PFSK-1 (cell line): ENCODE measurements around the gene WDFY2.

Source experiments
- FOXP2 ChIP-seq: optimal IDR thresholded peaks from 2 replicates; pipeline ENCODE3; 2011; ENCODE audit warnings: borderline replicate concordance, control low read depth, inconsistent platforms; ENCODE audit not compliant: insufficient read depth; ENCODE audit errors: extremely low read length, extremely low read depth
- POLR2AphosphoS5 ChIP-seq: IDR thresholded peaks from 2 replicates; pipeline ENCODE4 v1.6.1; 2012; ENCODE audit warnings: low read depth, mild to moderate bottlenecking, control low read depth, low read length, moderate library complexity
- REST ChIP-seq, 2 experiments: IDR thresholded peaks; 2 replicates each; pipeline versions ENCODE4 v1.6.1 to v1.8.0; 2011 to 2012; ENCODE audit warnings: low read depth in 2 of 2, low read length in 2 of 2, control low read depth in 1 of 2, inconsistent platforms in 1 of 2, mild to moderate bottlenecking in 1 of 2, moderate library complexity in 1 of 2; ENCODE audit not compliant: insufficient read depth in 1 of 2
- SIN3A ChIP-seq: IDR thresholded peaks from 2 replicates; pipeline ENCODE4 v1.6.1; 2012; ENCODE audit warnings: mild to moderate bottlenecking, low read length, moderate library complexity, borderline replicate concordance; ENCODE audit not compliant: insufficient read depth
- TAF1 ChIP-seq: IDR thresholded peaks from 2 replicates; pipeline ENCODE4 v1.6.1; 2012; ENCODE audit warnings: low read length, control low read depth, borderline replicate concordance; ENCODE audit not compliant: insufficient read depth

WDFY2 gene

GRCh38 chr13:51707461-51707860 is 123.2 kb downstream of the WDFY2 start:
- TF ChIP-seq POLR2AphosphoS5 (no peak), REST (IDR thresholded peaks at IDR 0.05; ENCODE audit: insufficient read depth in 1 of 2, low read depth in 2 of 2, low read length in 2 of 2) (no peak), TAF1 (no peak), FOXP2 (no peak)

GRCh38 chr13:51713807-51714206 is 129.5 kb downstream of the WDFY2 start:
- TF ChIP-seq FOXP2 (no peak), SIN3A (no peak), POLR2AphosphoS5 (no peak)

- TF ChIP-seq TAF1 = no peak
- TF ChIP-seq POLR2AphosphoS5 = no peak
- no peak for TF ChIP-seq REST (IDR thresholded peaks at IDR 0.05; ENCODE audit: insufficient read depth in 1 of 2, low read depth in 2 of 2, low read length in 2 of 2)
- TF ChIP-seq FOXP2 = no peak
- no peak for TF ChIP-seq SIN3A
Measured at GRCh38 chr13:51714663-51715168, 130.5 kb downstream of the WDFY2 start.

- TF ChIP-seq POLR2AphosphoS5 = no peak
- TF ChIP-seq REST (IDR thresholded peaks at IDR 0.05; ENCODE audit: insufficient read depth in 1 of 2, low read depth in 2 of 2, low read length in 2 of 2) = no peak
Measured at GRCh38 chr13:51715613-51716012, 131.4 kb downstream of the WDFY2 start.

- TF ChIP-seq REST (IDR thresholded peaks at IDR 0.05; ENCODE audit: insufficient read depth in 1 of 2, low read depth in 2 of 2, low read length in 2 of 2) = no peak
- no peak for TF ChIP-seq SIN3A
- no peak for TF ChIP-seq TAF1
- TF ChIP-seq FOXP2 = no peak
- no peak for TF ChIP-seq POLR2AphosphoS5
Measured at GRCh38 chr13:51717786-51718398, 133.6 kb downstream of the WDFY2 start.
